GM21529 (cell line): ENCODE data around the gene ALKBH5.

Source experiments
- ATAC-seq: cut with Tn5 transposase; IDR thresholded peaks from one replicate; pipeline ENCODE4 v1.9.1; 2021; ENCODE audit not compliant: unreplicated experiment

The ALKBH5 gene

GRCh38 chr17:18157354-18157985 lies 26.2 kb upstream of the ALKBH5 start:
- no peak for ATAC-seq

- peak; percentile 50 for ATAC-seq
These were observed 25.5 kb upstream of the ALKBH5 start for GRCh38 chr17:18158022-18158600.

- no peak for ATAC-seq
These were observed 24.0 kb upstream of the ALKBH5 start for GRCh38 chr17:18159551-18160120.

- no peak for ATAC-seq
These were observed 23.3 kb upstream of the ALKBH5 start for GRCh38 chr17:18160128-18160856.

GRCh38 chr17:18161207-18162145 lies 22.2 kb upstream of the ALKBH5 start:
- ATAC-seq: peak; percentile 51

- no peak for ATAC-seq
These were observed 20.1 kb upstream of the ALKBH5 start for GRCh38 chr17:18163547-18163946.

GRCh38 chr17:18166894-18167293 lies 16.7 kb upstream of the ALKBH5 start:
- no peak for ATAC-seq

- ATAC-seq: no peak
These were observed 16.2 kb upstream of the ALKBH5 start for GRCh38 chr17:18167421-18167820.

- ATAC-seq: no peak
These were observed 10.9 kb upstream of the ALKBH5 start for GRCh38 chr17:18172531-18173278.

GRCh38 chr17:18173740-18174139 lies 9.9 kb upstream of the ALKBH5 start:
- ATAC-seq: no peak

- ATAC-seq: no peak
These were observed 7.5 kb upstream of the ALKBH5 start for GRCh38 chr17:18176176-18176575.

GRCh38 chr17:18177133-18177532 lies 6.5 kb upstream of the ALKBH5 start:
- ATAC-seq: no peak

- no peak for ATAC-seq
These were observed 5.9 kb upstream of the ALKBH5 start for GRCh38 chr17:18177722-18178121.

- ATAC-seq: no peak
These were observed 4.4 kb upstream of the ALKBH5 start for GRCh38 chr17:18179196-18179595.

- ATAC-seq: no peak
These were observed 3.8 kb upstream of the ALKBH5 start for GRCh38 chr17:18179804-18180203.

GRCh38 chr17:18181358-18181757 lies 2.3 kb upstream of the ALKBH5 start:
- no peak for ATAC-seq

GRCh38 chr17:18182110-18182977 lies 1.3 kb upstream of the ALKBH5 start:
- no peak for ATAC-seq

GRCh38 chr17:18182978-18183333 lies 672 bp upstream of the ALKBH5 start:
- ATAC-seq: peak; percentile 31
